ENCODE measurements around the gene FIGN. TPM values are rescaled to one million over a fixed set of nuclear protein-coding genes. Genes with fewer than 3 reads are reported as not detected.

Gene FIGN
- total and polyA plus RNA-seq, 2 of the 13 experiments (the other 11 are each of a cell fraction or from before 2014, with no cell fraction given), result 6.6 to 6.7 TPM

DNA sequence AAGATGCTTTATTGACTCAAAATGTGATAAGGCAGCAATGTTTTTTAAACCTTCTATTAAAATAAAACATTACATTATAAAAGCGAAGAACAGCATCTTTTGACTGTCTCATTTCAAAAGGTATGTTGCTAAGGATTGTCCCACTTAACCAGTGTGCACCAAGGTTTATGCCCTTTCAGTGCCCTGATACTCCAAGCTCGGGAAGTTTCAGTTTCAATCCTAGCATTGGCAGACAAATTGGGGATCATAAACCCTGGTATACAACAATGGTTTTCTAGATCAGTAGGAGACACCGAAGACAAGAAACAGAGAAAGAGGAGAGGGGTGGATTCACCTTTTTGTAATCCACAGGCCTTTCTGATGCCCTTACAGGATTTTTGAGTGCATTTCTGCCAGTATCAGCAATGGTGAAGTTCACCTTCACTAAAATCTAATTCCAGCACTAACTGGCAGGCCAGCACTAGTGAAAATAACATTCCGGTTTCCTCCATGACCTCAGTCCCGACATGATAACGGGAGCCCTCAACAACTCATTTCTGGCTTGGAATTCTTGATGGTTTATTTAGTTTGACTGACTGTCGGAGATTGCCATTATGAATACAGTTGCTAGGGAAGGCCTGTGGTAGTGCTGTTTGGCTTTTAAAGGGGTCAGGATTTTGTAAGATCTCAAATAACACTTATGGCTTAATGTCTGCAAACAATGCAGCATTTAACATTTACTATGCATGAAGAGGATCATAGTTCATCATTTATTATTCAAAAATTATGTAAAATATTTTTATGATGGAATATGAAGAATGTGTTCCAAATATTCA, 33.3 kb upstream of the FIGN start:
- FAIRE-seq (no peak), DNase-seq (ENCODE audit: low spot score) (no peak), ATAC-seq (no peak)
- TF ChIP-seq KAT7 (CRISPR knock-in tag; IDR thresholded peaks at IDR 0.05; ENCODE audit: borderline replicate concordance) (no peak), NBN (conservative IDR thresholded peaks at IDR 0.05) (no peak), SYNCRIP (IDR thresholded peaks at IDR 0.05; ENCODE audit: insufficient read depth, low read depth, low read length) (no peak), PTBP1 (IDR thresholded peaks at IDR 0.05; ENCODE audit: low read depth, low read length, poor library complexity, severe bottlenecking) (no peak), ZNF850 (CRISPR knock-in tag; conservative IDR thresholded peaks at IDR 0.05) (no peak), ZBTB38 (CRISPR knock-in tag; IDR thresholded peaks at IDR 0.05) (no peak), ZNF335 (CRISPR knock-in tag; IDR thresholded peaks at IDR 0.05) (no peak), AGO1 (IDR thresholded peaks at IDR 0.05; ENCODE audit: low read depth, low read length, poor library complexity, severe bottlenecking) (no peak), CBX2 (IDR thresholded peaks at IDR 0.05; ENCODE audit: low read depth, low read length) (no peak), CBX2 (CRISPR knock-in tag; IDR thresholded peaks at IDR 0.05; ENCODE audit: low read depth) (no peak)
- H3K9me3 ChIP-seq (ENCODE audit: low read length), result no peaks in the 10 kb centered on the region
- POLR2A ChIA-PET, result no interaction called here
- CTCF ChIA-PET (ENCODE audit: low intra/inter-chr PET ratio, low total read pairs), result no interaction called here
- H3K4me2 ChIP-seq (ENCODE audit: low read depth, low read length), result no peak overlapping the region
- no TSS peak for BruUV-seq (replicated peaks)
- intact Hi-C loops (cut with micrococcal nuclease; ENCODE audit: unreplicated experiment), result no loop called here
- no peaks in the 10 kb centered on the region for H3K36me3 ChIP-seq (replicated peaks in 1 of 2; ENCODE audit: control insufficient read depth in 1 of 2, insufficient read depth in 2 of 2, low read length in 2 of 2)
- H2AFZ ChIP-seq (ENCODE audit: low read length), result no peak overlapping the region
- H4K20me1 ChIP-seq (ENCODE audit: insufficient read depth, low read length), result no peaks in the 10 kb centered on the region
- no peaks in the 10 kb centered on the region for H3K79me2 ChIP-seq (ENCODE audit: insufficient read depth, low read length)
- no peaks in the 10 kb centered on the region for H3K27me3 ChIP-seq (ENCODE audit: control insufficient read depth in 1 of 2, insufficient read depth in 2 of 2, low read length in 2 of 2)
- H3K4me1 ChIP-seq (ENCODE audit: insufficient read depth, low read length), result no peaks in the 10 kb centered on the region
- H3K27ac ChIP-seq (ENCODE audit: extremely low read length, insufficient read depth, low read length), result no peak overlapping the region
- H3K4me3 ChIP-seq (replicated peaks in 1 of 3; ENCODE audit: insufficient read depth in 1 of 3, low read depth in 2 of 3, low read length in 3 of 3), result no peak overlapping the region
- no peak overlapping the region for H3K9ac ChIP-seq (ENCODE audit: insufficient read depth, low read depth, low read length)
- 27% methylated on average over 7 of the region's 7 CpGs for WGBS (ENCODE audit: low lambda C conversion rate)
- in situ Hi-C loops (cut with HindIII; ENCODE audit: extremely low pct_ligation_motif_present, low pct_unique_long_range_greater_than_20kb), result no loop called here

Measured in HepG2 (cell line).